Glomerular endothelial cell (primary cell): ENCODE data around the gene PNLDC1. TPM values are rescaled to one million over a fixed set of nuclear protein-coding genes. Genes with fewer than 3 reads are reported as not detected.
A peak's percentile ranks its signal among the peaks of the same experiment; 100 is the strongest.
"Not testable (repeated sequence)": the region's sequence is repeated elsewhere in the genome, so short reads cannot be mapped to it uniquely, and the experiment has no call there.

Experiments
- DNase-seq: peaks from one replicate; pipeline ENCODE4 v3.0.0-alpha.2; 2011; ENCODE audit warnings: low read depth, low spot score; ENCODE audit errors: extremely low read depth
- total RNA-seq: library from RNA; depleted of rRNA; stranded (reverse); fragments of >200 nt; gene quantifications from 2 replicates; pipeline ENCODE4 v1.2.3, GENCODE V29; 2015

The PNLDC1 gene
- total RNA-seq, 1 donor from 2014 or later = not detected

DNA sequence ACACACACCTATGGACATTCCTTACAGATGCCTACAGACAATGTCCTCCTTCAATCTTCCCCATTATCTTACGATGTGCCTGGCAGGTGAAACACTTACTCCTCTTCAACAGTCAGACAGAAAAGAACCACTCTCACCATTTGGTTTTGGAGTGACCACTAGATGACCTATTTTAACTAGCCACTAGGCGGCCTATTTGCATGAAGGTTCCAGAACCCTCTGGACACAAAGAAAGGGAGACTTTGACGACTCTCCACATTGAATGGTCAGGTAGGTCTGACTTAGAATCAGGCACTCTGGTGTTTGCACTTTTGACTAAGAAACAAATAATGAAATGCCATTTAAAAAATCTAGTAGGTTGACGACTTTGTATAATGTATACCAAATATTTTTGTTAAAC is 42.0 kb downstream of the PNLDC1 start:
- no peak for DNase-seq

DNA sequence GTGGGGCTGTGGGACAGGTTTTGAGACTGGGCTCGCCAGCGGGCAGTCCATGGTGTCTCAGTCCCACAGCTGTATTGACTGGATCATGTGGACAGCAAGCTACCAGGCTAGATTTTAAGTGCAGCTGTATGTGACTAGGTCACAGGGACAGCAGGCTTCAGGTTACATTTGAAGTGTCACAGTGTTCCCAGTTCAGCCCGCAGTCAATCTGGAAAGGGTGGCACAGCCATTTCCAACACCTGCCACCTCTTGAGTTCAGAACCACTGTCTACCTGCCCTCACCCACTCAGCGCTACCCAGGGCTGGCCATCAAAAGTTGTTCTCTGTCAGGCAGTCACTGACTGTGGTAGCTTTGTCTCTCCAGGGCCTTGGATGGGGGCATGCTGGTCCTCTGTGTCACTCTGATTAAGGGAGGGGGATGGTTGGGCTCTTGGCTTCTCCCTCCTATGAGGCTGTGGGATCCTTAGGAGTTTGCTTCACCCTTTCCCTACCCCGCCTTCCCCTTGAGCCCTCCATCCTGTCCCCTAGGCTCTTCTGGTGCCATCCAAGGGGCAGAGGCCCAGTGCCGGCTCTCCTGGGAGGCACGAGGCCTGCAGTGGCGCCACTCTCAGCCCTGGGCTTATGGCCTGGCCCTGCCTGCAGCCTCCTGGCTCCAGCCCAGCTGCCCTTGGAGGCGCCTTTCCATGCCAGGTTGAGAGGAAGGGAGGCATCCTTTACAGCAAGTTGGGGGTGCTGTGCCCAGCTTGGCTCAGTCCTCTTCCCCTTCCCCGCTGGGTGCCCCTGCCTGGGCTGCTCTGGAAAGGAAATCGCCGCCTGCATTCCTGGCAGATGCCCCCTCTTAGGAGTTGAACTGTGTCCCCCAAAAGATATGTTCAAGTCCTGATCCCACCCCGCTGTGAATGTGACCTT is 44.9 kb downstream of the PNLDC1 start:
- DNase-seq = no peak

DNA sequence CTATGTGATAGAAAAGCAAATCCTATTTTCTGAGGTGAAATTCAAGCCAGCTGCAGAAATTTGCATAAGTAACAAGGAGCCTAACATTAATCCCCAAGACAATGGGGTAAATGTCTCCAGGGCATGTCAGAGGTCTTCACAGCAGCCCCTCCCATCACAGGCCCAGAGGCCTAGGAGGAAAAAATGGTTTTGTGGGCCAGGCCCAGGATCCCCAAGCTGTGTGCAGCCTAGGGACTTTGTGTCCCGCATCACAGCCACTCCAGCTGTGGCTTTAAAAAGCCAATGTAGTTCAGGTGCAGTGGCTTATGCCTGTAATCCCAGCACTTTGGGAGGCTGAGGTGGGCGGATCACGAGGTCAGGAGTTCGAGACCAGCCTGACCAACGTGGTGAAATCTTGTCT is 48.5 kb downstream of the PNLDC1 start:
- DNase-seq = not testable (repeated sequence)

DNA sequence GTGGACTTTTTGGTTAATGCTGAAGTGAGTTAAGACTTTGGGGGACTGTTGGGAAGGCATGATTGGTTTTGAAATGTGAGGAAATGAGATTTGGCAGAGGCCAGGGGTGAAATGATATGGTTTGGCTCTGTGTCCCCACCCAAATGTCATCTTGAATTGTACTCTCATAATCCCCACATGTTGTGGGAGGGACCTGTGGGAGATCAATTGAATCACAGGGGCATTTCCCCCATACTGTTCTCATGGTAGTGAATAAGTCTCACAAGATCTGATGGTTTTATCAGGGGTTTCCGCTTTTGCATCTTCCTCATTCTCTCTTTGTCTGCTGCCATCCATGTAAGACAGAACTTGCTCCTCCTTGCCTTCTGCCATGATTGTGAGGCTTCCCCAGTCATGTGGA is 49.8 kb downstream of the PNLDC1 start:
- not testable (repeated sequence) for DNase-seq

DNA sequence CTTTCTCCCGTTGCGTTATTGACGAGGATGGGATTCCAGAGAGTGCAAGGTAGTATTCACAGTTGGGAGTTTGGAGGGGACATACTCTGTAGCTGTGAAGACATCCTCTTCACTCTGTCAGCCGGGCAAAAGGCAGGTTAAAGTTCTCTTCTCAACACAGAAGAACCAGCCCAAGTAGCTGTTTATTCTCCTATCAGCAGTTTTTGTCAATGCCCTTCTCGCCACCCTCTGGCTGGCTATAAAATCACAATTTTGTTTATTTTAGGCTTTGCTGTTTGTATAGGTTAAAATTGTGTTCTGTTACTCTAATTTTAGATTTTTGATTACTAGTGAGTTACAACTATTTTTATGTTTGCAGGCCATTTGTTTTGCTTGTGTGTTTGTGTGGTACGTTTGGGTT is 52.8 kb downstream of the PNLDC1 start:
- DNase-seq = no peak

DNA sequence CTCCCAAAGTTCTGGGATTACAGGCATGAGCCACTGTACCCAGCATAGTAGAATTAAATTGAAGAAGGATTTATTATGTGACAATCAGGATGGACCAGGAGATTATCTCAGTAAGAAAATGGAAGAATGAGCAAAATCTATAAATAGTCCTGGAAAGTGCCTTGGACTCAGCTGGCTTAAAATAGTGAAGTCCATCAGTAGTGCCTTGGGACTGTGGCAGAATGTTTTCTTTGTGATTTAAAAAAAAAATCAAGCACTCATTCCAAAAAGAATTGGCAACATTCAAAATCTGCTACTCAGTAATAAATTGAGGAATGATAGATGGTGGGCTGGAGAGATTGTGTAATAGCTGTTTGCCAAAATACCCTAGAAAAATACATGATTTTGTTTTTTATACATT is 53.7 kb downstream of the PNLDC1 start:
- no peak for DNase-seq

DNA sequence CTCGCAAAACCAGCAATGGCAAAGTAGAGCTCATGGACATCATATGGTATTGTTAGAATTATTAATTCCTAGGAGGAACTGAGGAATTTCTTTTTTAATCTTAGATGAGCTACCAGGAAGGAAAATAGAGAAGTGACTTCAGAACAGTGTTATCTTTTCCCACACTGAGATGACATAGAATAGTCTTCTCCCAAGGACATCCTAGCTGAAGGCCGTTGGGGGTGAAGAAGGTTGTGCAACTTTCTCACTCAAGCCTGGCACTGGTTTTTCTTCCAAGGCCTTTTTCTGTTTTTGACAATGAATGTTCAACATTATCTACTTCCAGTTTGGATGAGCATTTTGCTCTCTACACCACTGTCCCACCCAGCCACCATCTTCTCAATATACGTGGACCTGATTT is 54.9 kb downstream of the PNLDC1 start:
- DNase-seq = no peak

DNA sequence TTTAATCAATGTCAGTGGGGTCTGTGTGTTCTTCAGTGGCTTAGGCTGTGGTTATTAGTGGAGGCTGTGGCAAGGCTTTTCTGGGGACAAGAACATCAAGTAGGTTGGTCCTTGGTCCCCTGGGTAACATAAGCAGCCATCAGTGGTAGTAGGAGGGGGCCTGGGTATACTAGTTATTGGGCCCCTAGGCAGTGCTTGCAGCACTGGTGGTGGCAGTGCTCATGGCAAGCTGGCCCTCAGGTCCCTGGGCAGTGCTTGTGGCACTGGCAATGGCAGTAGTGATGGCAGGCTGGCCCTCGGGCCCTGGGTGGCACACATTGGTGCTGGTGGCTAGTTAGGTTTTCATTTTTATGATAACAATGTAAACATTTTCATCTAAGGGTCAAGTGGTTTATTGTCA is 58.2 kb downstream of the PNLDC1 start:
- no peak for DNase-seq

DNA sequence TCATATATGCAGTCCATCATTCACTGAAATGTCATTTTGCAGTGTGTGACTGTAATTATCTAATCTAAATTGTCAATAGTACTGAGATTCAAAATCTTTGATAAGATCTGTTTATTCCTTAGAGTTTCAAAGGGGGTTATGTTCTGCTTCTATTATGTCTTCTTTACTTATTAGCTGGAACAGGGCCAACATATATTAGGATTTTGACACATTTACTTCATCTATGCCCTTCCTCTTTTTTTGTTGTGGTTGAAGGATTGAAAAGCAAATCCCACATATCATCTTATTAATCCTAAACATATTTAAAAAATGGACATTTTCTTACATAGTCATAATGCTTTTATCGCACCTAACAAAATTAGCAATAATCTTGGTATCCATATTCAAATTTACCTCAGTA is 60.4 kb downstream of the PNLDC1 start:
- DNase-seq = no peak

DNA sequence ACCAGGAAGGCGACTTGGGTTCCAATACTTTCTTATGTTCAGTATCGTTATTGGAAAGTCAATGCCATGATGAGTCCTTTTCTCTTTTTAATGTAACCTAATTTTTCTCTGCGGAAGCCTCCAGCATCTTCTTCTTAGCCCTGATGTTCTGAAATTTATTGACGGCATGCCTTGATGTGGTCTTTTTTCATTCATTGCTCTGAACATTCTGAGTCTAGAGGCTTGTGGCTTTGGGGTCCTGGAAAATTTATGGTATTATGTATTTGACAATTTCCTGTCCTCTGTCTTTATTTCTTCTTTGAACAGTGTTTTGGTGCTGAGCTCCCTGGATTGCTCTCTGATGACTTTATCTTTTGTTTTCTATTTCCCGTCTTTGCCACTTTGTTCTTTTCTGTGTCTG is 62.0 kb downstream of the PNLDC1 start:
- no peak for DNase-seq

DNA sequence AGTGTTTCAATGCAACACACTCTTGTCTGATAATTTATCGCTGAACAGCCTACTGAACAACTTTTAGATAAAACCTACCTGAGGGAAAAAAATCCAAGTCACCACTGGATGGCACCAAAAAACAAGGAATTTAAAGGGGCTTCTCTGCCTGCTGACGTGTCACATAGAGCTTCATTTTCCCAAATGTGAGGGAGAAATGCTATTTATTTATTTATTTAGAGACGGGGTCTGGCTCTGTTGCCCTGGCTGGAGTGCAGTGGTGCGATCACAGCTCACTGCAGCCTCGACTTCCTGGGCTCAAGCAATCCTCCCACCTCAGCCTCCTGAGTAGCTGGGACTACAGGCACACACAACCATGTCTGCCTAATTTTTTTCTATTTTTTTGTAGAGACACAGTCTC is 63.3 kb downstream of the PNLDC1 start:
- DNase-seq = peak; percentile 48

DNA sequence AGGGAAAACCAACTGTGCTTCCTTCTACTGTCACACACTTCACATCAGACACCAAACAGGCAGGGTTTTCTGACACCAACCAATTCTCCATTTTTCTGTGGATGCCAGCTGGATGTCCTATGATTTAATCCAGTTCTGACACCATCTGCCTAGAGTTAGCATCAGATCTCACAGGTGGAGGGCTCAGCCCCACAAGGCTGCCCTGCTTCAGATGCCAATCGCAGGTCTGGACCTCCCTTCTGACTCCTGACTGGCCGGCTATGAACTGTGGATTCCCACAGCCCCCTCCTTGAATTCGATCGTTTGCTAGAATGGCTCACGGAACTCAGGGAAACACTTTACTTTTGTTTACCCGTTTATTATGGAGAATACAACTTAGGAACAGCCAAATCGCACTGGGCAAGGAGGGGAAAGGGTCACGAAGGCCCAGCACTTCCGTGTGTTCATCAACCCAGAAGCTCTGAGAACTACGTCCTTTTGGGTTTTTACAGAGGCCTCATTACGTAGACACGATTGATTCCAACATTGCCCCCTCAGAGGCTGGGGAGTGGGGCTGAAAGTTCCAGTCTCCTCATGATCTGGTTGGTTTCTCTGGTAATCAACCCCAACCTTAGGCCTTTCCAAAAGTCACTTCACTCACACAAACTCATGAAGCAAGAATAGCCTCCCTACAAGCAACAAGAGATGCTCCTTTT is 65.3 kb downstream of the PNLDC1 start:
- DNase-seq = no peak

DNA sequence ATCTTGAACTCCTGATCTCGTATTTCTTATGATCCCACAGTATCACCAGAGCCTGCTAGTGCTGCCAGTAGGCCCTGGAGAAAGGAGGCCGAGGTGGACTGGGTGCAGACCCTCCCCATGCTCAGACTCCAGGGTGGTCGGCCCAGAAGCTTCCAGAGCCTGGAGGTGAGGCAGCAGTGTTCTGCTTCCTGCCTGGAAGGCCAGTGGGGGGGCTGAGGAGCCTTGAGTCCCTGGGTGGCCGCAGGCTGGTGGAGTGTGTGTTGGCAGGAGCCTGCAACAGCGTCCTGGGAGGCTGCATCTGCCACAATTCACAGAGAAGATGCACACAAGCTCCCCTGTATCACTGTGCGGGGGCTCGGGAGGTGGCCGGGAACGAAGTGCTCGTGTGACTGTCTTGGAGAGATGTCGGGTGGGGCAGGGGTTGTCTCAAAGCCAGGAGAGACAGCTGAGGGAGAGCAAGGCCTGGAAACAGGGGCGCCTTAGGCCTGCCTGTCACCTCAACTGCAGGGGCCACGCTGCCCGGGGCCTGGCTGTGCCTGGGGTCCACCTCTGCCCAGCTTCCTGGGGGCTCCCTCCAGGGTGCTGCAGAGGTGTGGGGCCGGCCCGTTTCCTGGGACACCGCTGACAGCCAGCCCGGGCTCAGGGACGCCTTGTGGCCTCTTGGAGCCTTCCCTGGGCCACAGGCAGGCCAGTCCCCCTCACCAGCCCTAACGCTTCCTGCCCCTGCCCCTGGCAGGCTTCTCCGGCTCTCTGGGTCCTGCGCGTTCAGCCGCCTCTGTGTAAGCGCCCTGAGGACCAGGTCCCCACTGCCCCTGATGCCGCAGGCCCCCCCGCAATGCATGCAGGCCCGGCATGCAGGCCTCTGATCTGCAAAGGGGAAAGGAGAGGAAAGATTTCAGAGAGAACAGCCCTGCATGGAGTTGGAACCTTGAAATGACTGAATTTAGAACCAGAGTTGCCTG is 66.5 kb downstream of the PNLDC1 start:
- no peak for DNase-seq

Other genes with a start within 250 kb of the PNLDC1 start
- 233 and 764 TPM in 2 replicates for gene SOD2, start 107.0 kb upstream of the PNLDC1 start, total RNA-seq
- gene WTAP, start 72.8 kb upstream of the PNLDC1 start, total RNA-seq = 67.3 and 78.2 TPM in 2 replicates
- gene ACAT2, start 38.2 kb upstream of the PNLDC1 start, total RNA-seq = 19.4 and 25.0 TPM in 2 replicates
- 183 and 204 TPM in 2 replicates for gene TCP1, start 10.7 kb upstream of the PNLDC1 start, total RNA-seq
- 63.6 and 73.0 TPM in 2 replicates for gene MRPL18, start 9.8 kb upstream of the PNLDC1 start, total RNA-seq
- gene MAS1, start 90.7 kb downstream of the PNLDC1 start, total RNA-seq = not detected in 2 replicates
- 138 and 191 TPM in 2 replicates for gene IGF2R, start 168.8 kb downstream of the PNLDC1 start, total RNA-seq